Stimulated activated CD4-positive, alpha-beta T cell treated with anti-CD3 and anti-CD28 coated beads, Interleukin-1b, Interleukin-23, amount 100 ng/mL, for 24 hours (primary cell): Measurements from ENCODE around the gene SETD1A.

ENCODE experiments used
- DNase-seq, 4 experiments: peaks; one replicate each; pipeline ENCODE4 v3.0.0-alpha.2; 2020; ENCODE audit warnings: low read depth in 4 of 4, low spot score in 1 of 4

The SETD1A gene

GRCh38 chr16:30957456-30958174 is at the start of gene SETD1A:
TSS of gene SETD1A (plus strand) at chr16:30957754. CDS start at chr16:30958732, 978 bp downstream.
- DNase-seq = peak; percentile 95 to 99 (median 96)

GRCh38 chr16:30910427-30911029 is 47.0 kb upstream of the SETD1A start:
- DNase-seq = no peak

GRCh38 chr16:30912794-30913412 is 44.7 kb upstream of the SETD1A start:
- DNase-seq = no peak

GRCh38 chr16:30914830-30915229 is 42.7 kb upstream of the SETD1A start:
- no peak for DNase-seq

- DNase-seq = no peak
These were observed 38.9 kb upstream of the SETD1A start for GRCh38 chr16:30918614-30919013.

- DNase-seq = no peak
These were observed 36.7 kb upstream of the SETD1A start for GRCh38 chr16:30920891-30921290.

- DNase-seq = no peak
These were observed 36.2 kb upstream of the SETD1A start for GRCh38 chr16:30921459-30921747.

- DNase-seq = peak; percentile 62 to 79 (median 74)
These were observed 35.7 kb upstream of the SETD1A start for GRCh38 chr16:30921748-30922419.

GRCh38 chr16:30922420-30922959 is 35.1 kb upstream of the SETD1A start:
- peak; percentile 97 to 100 (median 98) for DNase-seq

GRCh38 chr16:30922960-30923535 is 34.5 kb upstream of the SETD1A start:
- peak; percentile 84 to 96 (median 90) for DNase-seq

- no peak for DNase-seq
These were observed 33.9 kb upstream of the SETD1A start, which contains the start of gene FBXL19 for GRCh38 chr16:30923554-30924075. TSS of gene FBXL19 (plus strand) at chr16:30923572. CDS start at chr16:30925755, 2,183 bp downstream.

- DNase-seq = no peak
These were observed 33.3 kb upstream of the SETD1A start for GRCh38 chr16:30924076-30924912.

- no peak for DNase-seq
These were observed 32.5 kb upstream of the SETD1A start for GRCh38 chr16:30924913-30925631.

- DNase-seq = no peak
These were observed 31.9 kb upstream of the SETD1A start for GRCh38 chr16:30925632-30925987.

- DNase-seq = no peak
These were observed 31.4 kb upstream of the SETD1A start for GRCh38 chr16:30925995-30926811.

- no peak for DNase-seq
These were observed 30.4 kb upstream of the SETD1A start for GRCh38 chr16:30926937-30927788.

GRCh38 chr16:30927789-30928378 is 29.7 kb upstream of the SETD1A start:
- DNase-seq = peak in 1 of 4 experiments; percentile 37
